H1 (cell line): Measurements from ENCODE around the gene FASLG.

Experiments used
- CHD2 ChIP-seq: IDR thresholded peaks from 2 replicates; pipeline ENCODE4 v1.6.1; 2012; ENCODE audit warnings: low read length, improper control_type of control experiment
- EGR1 ChIP-seq: IDR thresholded peaks from 2 replicates; pipeline ENCODE4 v1.6.1; 2011; ENCODE audit warnings: low read depth, low read length, borderline replicate concordance
- EP300 ChIP-seq, 2 experiments: IDR thresholded peaks; 1 replicate in 1 of 2; 2 replicates in 1 of 2; pipeline ENCODE4 v1.6.1; 2011 to 2012; ENCODE audit warnings: low read depth in 2 of 2, low read length in 2 of 2, mild to moderate bottlenecking in 2 of 2, borderline replicate concordance in 1 of 2, inconsistent platforms in 1 of 2, moderate library complexity in 1 of 2
- EZH2 ChIP-seq: fragments of 200-600 bp; sonication (generic); IDR thresholded peaks from 2 replicates; pipeline ENCODE4 v1.7.1; 2012; ENCODE audit warnings: low read depth, mild to moderate bottlenecking, moderate library complexity, low read length, inconsistent platforms; ENCODE audit not compliant: severe bottlenecking
- POLR2A ChIP-seq, 2 experiments: IDR thresholded peaks; 1 replicate in 1 of 2; 2 replicates in 1 of 2; pipeline ENCODE4 v1.6.1; 2011; ENCODE audit warnings: low read depth in 2 of 2, low read length in 2 of 2, mild to moderate bottlenecking in 2 of 2; ENCODE audit errors: control extremely low read depth in 1 of 2
- POLR2AphosphoS5 ChIP-seq: IDR thresholded peaks from 2 replicates; pipeline ENCODE4 v1.6.1; 2011; ENCODE audit warnings: low read depth, low read length
- SAP30 ChIP-seq: fragments of 300-600 bp; sonication (generic); IDR thresholded peaks from 2 replicates; pipeline ENCODE4 v1.7.1; 2012; ENCODE audit warnings: low read length, moderate library complexity, mild to moderate bottlenecking, inconsistent platforms; ENCODE audit not compliant: insufficient read depth, insufficient replicate concordance
- SP1 ChIP-seq: IDR thresholded peaks from 2 replicates; pipeline ENCODE4 v1.6.1; 2011; ENCODE audit warnings: low read depth, low read length
- SUZ12 ChIP-seq: fragments of 200-600 bp; sonication (generic); IDR thresholded peaks from 2 replicates; pipeline ENCODE4 v1.6.1; 2012; ENCODE audit warnings: mild to moderate bottlenecking, inconsistent platforms, low read length, moderate library complexity, mixed read lengths
- TEAD4 ChIP-seq: IDR thresholded peaks from 2 replicates; pipeline ENCODE4 v1.6.1; 2012; ENCODE audit warnings: low read depth, low read length, inconsistent platforms, mixed read lengths
- YY1 ChIP-seq: IDR thresholded peaks from 2 replicates; pipeline ENCODE4 v1.6.1; 2011; ENCODE audit warnings: low read depth, mild to moderate bottlenecking, low read length
- TF ChIP-seq, protein P1 (sequence below): IDR thresholded peaks from 2 replicates; pipeline ENCODE4 v1.6.1; 2012; ENCODE audit warnings: low read length, inconsistent platforms
- TF ChIP-seq, protein P2 (sequence below), 3 experiments: IDR thresholded peaks; 1 replicate in 2 of 3; 2 replicates in 1 of 3; pipeline versions ENCODE4 v1.5.1 to v1.6.1; 2011; ENCODE audit warnings: low read length in 3 of 3, mild to moderate bottlenecking in 3 of 3, inconsistent platforms in 2 of 3, low read depth in 1 of 3, moderate library complexity in 1 of 3; ENCODE audit not compliant: insufficient read depth in 1 of 3; ENCODE audit errors: control extremely low read depth in 1 of 3
- TF ChIP-seq, protein P3 (sequence below): IDR thresholded peaks from 2 replicates; pipeline ENCODE4 v1.6.1; 2011; ENCODE audit warnings: low read length, improper control_type of control experiment

DNA sequence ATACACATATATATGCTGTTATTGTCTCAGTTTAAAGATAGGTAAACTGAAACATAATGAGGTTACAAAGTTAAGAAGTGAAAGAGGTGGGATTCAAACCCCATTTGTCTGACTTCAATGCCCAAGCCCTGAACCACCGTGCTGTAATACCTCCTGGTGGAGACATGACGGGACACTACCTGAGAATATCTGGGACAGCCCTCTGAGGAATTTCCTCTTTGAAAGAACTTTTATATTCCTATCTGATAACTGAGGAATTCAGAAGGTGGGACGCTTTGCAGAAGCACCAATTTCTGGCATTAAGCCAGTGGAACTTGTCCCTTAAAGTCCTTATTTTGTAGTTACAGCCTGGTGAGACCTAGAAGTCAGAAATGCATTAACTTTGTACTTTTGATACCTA, 32.1 kb upstream of the FASLG start:
- no peak for TF ChIP-seq POLR2A (IDR thresholded peaks at IDR 0.05; ENCODE audit: control extremely low read depth in 1 of 2, low read depth in 2 of 2, low read length in 2 of 2)
- no peak for TF ChIP-seq EZH2
- TF ChIP-seq TEAD4: no peak
- no peak for TF ChIP-seq SAP30
- TF ChIP-seq, protein P1, sequence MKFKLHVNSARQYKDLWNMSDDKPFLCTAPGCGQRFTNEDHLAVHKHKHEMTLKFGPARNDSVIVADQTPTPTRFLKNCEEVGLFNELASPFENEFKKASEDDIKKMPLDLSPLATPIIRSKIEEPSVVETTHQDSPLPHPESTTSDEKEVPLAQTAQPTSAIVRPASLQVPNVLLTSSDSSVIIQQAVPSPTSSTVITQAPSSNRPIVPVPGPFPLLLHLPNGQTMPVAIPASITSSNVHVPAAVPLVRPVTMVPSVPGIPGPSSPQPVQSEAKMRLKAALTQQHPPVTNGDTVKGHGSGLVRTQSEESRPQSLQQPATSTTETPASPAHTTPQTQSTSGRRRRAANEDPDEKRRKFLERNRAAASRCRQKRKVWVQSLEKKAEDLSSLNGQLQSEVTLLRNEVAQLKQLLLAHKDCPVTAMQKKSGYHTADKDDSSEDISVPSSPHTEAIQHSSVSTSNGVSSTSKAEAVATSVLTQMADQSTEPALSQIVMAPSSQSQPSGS: no peak
- TF ChIP-seq, protein P2, sequence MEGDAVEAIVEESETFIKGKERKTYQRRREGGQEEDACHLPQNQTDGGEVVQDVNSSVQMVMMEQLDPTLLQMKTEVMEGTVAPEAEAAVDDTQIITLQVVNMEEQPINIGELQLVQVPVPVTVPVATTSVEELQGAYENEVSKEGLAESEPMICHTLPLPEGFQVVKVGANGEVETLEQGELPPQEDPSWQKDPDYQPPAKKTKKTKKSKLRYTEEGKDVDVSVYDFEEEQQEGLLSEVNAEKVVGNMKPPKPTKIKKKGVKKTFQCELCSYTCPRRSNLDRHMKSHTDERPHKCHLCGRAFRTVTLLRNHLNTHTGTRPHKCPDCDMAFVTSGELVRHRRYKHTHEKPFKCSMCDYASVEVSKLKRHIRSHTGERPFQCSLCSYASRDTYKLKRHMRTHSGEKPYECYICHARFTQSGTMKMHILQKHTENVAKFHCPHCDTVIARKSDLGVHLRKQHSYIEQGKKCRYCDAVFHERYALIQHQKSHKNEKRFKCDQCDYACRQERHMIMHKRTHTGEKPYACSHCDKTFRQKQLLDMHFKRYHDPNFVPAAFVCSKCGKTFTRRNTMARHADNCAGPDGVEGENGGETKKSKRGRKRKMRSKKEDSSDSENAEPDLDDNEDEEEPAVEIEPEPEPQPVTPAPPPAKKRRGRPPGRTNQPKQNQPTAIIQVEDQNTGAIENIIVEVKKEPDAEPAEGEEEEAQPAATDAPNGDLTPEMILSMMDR (IDR thresholded peaks at IDR 0.05; ENCODE audit: control extremely low read depth in 1 of 3, insufficient read depth in 1 of 3, low read depth in 1 of 3, low read length in 3 of 3): no peak
- no peak for TF ChIP-seq CHD2
- no peak for TF ChIP-seq YY1
- no peak for TF ChIP-seq SP1
- TF ChIP-seq EP300 (IDR thresholded peaks at IDR 0.05; ENCODE audit: borderline replicate concordance in 1 of 2, low read depth in 2 of 2, low read length in 2 of 2): no peak
- TF ChIP-seq, protein P3, sequence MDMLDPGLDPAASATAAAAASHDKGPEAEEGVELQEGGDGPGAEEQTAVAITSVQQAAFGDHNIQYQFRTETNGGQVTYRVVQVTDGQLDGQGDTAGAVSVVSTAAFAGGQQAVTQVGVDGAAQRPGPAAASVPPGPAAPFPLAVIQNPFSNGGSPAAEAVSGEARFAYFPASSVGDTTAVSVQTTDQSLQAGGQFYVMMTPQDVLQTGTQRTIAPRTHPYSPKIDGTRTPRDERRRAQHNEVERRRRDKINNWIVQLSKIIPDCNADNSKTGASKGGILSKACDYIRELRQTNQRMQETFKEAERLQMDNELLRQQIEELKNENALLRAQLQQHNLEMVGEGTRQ: no peak
- TF ChIP-seq POLR2AphosphoS5: no peak
- TF ChIP-seq EGR1: no peak
- no peak for TF ChIP-seq SUZ12
